ENCODE results near the gene TMEM203. TPM values are rescaled to one million over a fixed set of nuclear protein-coding genes. Genes with fewer than 3 reads are reported as not detected.

Gene TMEM203
- total RNA-seq, 1 donor from 2014 or later, result 34.1 TPM

DNA sequence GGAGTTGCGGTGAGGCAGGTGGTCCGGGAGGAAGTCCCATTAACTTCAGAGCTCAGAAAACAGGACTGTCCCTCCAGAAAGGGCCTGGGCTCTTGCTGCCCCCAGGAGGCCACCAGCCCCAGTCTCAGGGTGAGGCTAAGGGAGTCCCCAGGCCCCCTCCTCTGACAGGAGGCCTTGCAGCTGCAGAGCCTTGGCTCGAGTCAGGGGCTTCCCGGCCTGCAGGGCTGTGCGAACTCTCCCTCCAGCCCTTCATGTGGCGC is 42.4 kb upstream of the TMEM203 start:
- CTCF ChIA-PET, result no interaction called here
- Mint-ChIP-seq H3K9me3 (no peaks in the 10 kb centered on the region), H3K27me3 (no peaks in the 10 kb centered on the region), H3K27ac (no peak overlapping the region), H3K4me1 (peaks cover 10% of the 10 kb centered on the region), H3K4me3 (no peak overlapping the region), H3K36me3 (ENCODE audit: low read depth) (peaks cover 14% of the 10 kb centered on the region)
- ATAC-seq (ENCODE audit: low read depth), result no peak
- POLR2A ChIA-PET, result interaction anchor here (0.7 kb wide), 1 partner anchor 481 kb away, joined by 4 read pairs; no protein-coding TSS in a partner anchor
- DNase-seq, result no peak
- TF ChIP-seq CTCF (IDR thresholded peaks at IDR 0.05), result no peak
- intact Hi-C loops (cut with micrococcal nuclease), result no loop called here

DNA sequence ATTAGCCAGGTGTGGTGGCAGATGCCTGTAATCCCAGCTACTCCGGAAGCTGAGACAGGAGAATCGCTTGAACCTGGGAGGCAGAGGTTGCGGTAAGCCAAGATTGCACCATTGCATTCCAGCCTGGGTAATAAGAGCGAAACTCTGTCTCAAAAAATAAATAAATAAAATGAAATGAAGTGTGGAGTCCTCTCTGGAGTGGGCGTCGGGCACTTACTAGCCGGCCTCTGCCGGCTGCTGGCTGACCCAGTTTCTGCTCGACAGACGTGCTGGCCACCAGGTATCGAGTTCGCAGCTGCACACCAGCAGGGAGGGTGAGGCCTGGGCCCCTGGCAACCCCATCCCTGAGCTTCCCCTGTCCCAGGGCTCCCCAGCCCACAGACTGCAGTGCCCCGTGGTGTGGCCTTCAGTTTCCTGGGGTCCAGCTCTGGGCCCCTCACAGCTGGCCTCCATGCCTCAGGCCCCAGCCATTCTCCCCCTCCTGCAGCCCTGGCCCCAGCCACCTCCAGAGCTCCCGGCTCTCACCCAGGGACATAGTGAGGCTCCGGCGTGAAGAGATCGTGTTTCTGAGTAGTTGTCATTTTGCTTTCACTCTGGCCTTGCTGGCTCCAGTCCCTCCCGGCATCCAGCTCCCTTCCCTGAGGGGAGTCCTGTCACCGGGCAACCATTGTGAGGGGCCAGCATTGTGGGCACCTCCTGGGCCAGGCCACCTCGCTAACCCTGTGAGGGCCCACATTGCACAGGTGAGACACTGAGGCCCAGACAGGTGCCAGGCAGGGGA is 41.9 kb upstream of the TMEM203 start:
- TF ChIP-seq CTCF (IDR thresholded peaks at IDR 0.05), result no peak
- no peak for ATAC-seq (ENCODE audit: low read depth)
- ChIA-PET POLR2A (interaction anchor here (0.7 kb wide), 1 partner anchor 161 kb away, joined by 3 read pairs; the partner anchor contains the start of gene MAN1B1), CTCF (no interaction called here)
- Mint-ChIP-seq H3K4me1 (peaks cover 15% of the 10 kb centered on the region), H3K27me3 (no peaks in the 10 kb centered on the region), H3K27ac (no peak overlapping the region), H3K4me3 (no peak overlapping the region), H3K36me3 (ENCODE audit: low read depth) (peaks cover 19% of the 10 kb centered on the region), H3K9me3 (no peaks in the 10 kb centered on the region)
- DNase-seq, result no peak
- intact Hi-C loops (cut with micrococcal nuclease), result no loop called here

DNA sequence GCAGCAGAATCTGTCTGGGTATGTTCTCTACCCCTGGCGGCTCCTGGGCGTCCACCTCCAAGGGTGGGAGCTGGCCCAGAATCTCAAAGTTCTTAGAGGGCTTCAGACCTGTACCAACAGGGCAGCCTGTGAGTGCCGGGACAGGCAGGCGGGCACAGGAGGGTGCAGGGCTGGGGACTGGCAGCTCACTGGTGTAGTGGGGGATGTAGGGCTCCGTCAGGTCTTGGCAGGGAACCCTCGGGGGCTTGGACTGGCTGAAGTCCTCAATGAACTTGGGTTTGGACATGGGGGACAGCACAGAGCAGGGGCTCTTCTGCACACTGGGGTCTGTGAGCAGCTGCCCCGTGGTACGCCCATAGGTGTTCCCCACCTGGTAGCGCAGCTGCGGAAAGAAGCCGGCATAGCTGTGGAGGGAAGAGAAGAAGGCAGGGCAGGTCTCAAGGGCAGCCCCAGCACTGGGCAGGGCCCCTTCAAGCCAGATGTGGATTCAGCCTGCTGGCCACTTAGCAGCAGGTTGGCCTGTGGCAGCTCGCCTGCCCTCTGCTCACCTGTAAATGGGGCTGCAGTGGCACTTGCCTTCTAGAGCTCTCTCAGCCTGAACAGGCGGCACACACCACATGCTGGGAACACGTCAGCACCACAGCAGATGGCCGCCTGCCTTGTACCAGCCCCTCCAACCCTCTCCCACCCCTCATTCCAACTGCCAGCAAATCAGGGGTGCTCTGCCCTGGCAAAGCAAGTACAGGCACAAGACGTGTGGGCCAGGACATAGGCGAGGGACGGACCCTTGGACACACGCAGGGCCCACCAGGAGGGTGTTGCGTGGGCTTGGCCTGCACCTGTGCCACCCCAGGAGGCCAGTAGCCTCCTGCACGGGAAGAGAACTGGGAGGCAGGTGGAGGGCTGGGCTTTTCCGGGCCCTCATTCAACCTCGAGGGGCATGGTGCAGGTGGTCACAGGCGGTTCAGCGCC is 40.3 kb upstream of the TMEM203 start:
- DNase-seq (no peak), ATAC-seq (ENCODE audit: low read depth) (no peak)
- Mint-ChIP-seq H3K27me3 (no peaks in the 10 kb centered on the region), H3K36me3 (ENCODE audit: low read depth) (peaks cover 25% of the 10 kb centered on the region), H3K4me3 (no peak overlapping the region), H3K4me1 (peaks cover 24% of the 10 kb centered on the region), H3K9me3 (no peaks in the 10 kb centered on the region), H3K27ac (no peak overlapping the region)
- no peak for TF ChIP-seq CTCF (IDR thresholded peaks at IDR 0.05)
- POLR2A ChIA-PET, result interaction anchor here (0.9 kb wide), 1 partner anchor 9 kb away, joined by 3 read pairs; the partner anchor contains the start of gene NELFB
- intact Hi-C loops (cut with micrococcal nuclease), result no loop called here
- CTCF ChIA-PET, result no interaction called here

DNA sequence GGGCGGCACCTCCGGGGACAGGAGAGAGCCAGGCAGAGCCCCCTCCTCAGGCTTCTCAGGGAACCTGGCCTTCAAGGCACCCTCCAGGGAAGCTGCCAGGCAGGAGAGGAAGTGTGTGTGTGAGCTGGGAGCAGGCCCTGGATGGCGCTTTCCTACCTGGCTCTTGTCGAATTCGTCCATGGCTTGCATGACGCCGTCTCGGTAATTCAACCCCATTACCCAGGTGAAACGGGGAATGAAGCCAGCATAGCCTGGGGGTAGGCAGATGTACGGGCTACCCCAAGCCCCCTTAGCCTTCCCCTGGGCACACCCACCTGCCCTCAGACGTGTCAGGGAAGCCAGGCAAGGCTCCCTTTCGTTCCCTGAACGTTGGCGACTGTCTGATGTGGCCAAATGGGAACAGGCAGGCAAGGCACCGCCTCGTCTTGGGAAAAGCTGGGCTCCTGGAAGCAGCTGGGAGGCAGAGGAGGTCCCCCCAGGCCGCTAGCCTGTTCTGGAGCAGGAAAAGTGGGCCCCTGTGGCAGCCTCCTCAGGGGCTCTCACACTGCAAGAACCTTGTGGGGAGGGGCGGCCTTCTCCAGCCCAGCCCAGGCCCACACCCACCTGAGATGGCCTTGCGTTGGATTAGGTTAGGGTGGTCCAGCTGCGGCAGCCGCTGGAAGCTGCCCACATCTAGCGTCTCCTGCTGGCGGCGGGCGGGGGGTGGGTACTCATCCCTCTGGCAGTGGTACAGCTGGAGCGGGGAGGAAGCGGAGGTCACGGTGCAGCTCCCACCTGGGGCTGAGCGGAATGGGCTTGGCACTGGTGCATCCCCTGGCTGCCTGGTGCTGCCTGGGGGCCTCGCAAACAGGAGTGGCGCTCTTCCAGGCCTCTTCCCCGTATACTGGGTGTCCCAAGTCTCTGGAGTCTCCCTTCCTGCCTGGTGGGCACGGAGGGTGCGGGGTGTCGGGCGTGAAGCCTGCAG is 39.3 kb upstream of the TMEM203 start:
- no peak for TF ChIP-seq CTCF (IDR thresholded peaks at IDR 0.05)
- ChIA-PET CTCF (no interaction called here), POLR2A (interaction anchor here (0.6 to 6.2 kb wide), 4 partner anchors 8 to 215 kb away, joined by 3 to 160 read pairs (median 4); partner anchors contain the start of genes NELFB and STPG3)
- Mint-ChIP-seq H3K4me1 (peaks cover 26% of the 10 kb centered on the region), H3K9me3 (no peaks in the 10 kb centered on the region), H3K27me3 (no peaks in the 10 kb centered on the region), H3K4me3 (no peak overlapping the region), H3K36me3 (ENCODE audit: low read depth) (peaks cover 25% of the 10 kb centered on the region), H3K27ac (no peak overlapping the region)
- intact Hi-C loops (cut with micrococcal nuclease), result loop anchor here (5.0 kb wide), 1 partner anchor 178 kb away; the partner anchor contains the start of genes EXD3 and NOXA1
- no peak for ATAC-seq (ENCODE audit: low read depth)
- no peak for DNase-seq
